HepG2 (cell line): ENCODE measurements around the gene LIFR. TPM values are rescaled to one million over a fixed set of nuclear protein-coding genes. Genes with fewer than 3 reads are reported as not detected.

ENCODE experiments used
- ATF5 ChIP-seq: sonication (generic); formaldehyde crosslinking; IDR thresholded peaks from 2 replicates; pipeline ENCODE4 v1.4.0; 2020; ENCODE audit warnings: mild to moderate bottlenecking, low read depth, missing genetic modification reagents
- BRD4 ChIP-seq: sonication (generic); formaldehyde crosslinking; IDR thresholded peaks from 2 replicates; pipeline ENCODE4 v1.4.0; 2020; ENCODE audit warnings: missing genetic modification reagents
- CBX2 ChIP-seq, 2 experiments: fragments of 200-600 bp in 1 of 2; sonication (generic); formaldehyde crosslinking in 1 of 2; IDR thresholded peaks; 2 replicates each; pipeline versions ENCODE4 v1.7.0 to v1.8.1; 2018 to 2022; ENCODE audit warnings: low read depth in 2 of 2, low read length in 1 of 2, mild to moderate bottlenecking in 1 of 2, missing genetic modification reagents in 1 of 2
- CBX5 ChIP-seq: sonication (generic); formaldehyde crosslinking; IDR thresholded peaks from 2 replicates; pipeline ENCODE4 v1.4.0; 2020; ENCODE audit warnings: missing genetic modification reagents, borderline replicate concordance
- CENPT ChIP-seq: sonication (generic); formaldehyde crosslinking; IDR thresholded peaks from 2 replicates; pipeline ENCODE4 v1.8.0; 2022; ENCODE audit warnings: low read depth, mild to moderate bottlenecking, moderate library complexity, missing genetic modification reagents
- DNMT1 ChIP-seq: sonication (generic); formaldehyde crosslinking; IDR thresholded peaks from 2 replicates; pipeline ENCODE4 v1.5.1; 2020; ENCODE audit warnings: mild to moderate bottlenecking, missing genetic modification reagents
- ELF3 ChIP-seq: IDR thresholded peaks from 2 replicates; pipeline ENCODE4 v1.6.1; 2016; ENCODE audit warnings: missing genetic modification reagents, missing compliant biosample characterization
- ELF4 ChIP-seq: sonication (generic); formaldehyde crosslinking; IDR thresholded peaks from 2 replicates; pipeline ENCODE4 v1.5.0; 2020; ENCODE audit warnings: missing genetic modification reagents, mild to moderate bottlenecking, moderate library complexity, borderline replicate concordance
- ERF ChIP-seq: IDR thresholded peaks from 2 replicates; pipeline ENCODE4 v1.6.1; 2018; ENCODE audit warnings: missing biosample characterization, missing genetic modification reagents
- HDAC1 ChIP-seq: sonication (generic); formaldehyde crosslinking; IDR thresholded peaks from 2 replicates; pipeline ENCODE4 v1.5.1; 2020; ENCODE audit warnings: mild to moderate bottlenecking, missing genetic modification reagents
- KLF11 ChIP-seq: IDR thresholded peaks from 2 replicates; pipeline ENCODE4 v1.6.1; 2016; ENCODE audit warnings: missing compliant biosample characterization
- NFKB2 ChIP-seq: sonication (generic); formaldehyde crosslinking; IDR thresholded peaks from 2 replicates; pipeline ENCODE4 v1.4.0; 2020; ENCODE audit warnings: missing genetic modification reagents, borderline replicate concordance
- PHF8 ChIP-seq: sonication (generic); formaldehyde crosslinking; IDR thresholded peaks from 2 replicates; pipeline ENCODE4 v1.5.0; 2020; ENCODE audit warnings: missing genetic modification reagents
- PREB ChIP-seq: sonication (generic); formaldehyde crosslinking; IDR thresholded peaks from 2 replicates; pipeline ENCODE4 v1.4.0; 2020; ENCODE audit warnings: missing genetic modification reagents
- REST ChIP-seq, 2 experiments: IDR thresholded peaks; 2 replicates each; pipeline ENCODE4 v1.6.1; 2011 to 2012; ENCODE audit warnings: low read length in 2 of 2, borderline replicate concordance in 1 of 2, low read depth in 1 of 2, mild to moderate bottlenecking in 1 of 2, moderate library complexity in 1 of 2
- SALL2 ChIP-seq: sonication (generic); formaldehyde crosslinking; IDR thresholded peaks from 2 replicates; pipeline ENCODE4 v1.8.1; 2023; ENCODE audit warnings: mild to moderate bottlenecking, missing genetic modification reagents, inconsistent platforms
- SP1 ChIP-seq, 2 experiments: fragments of 450-650 bp in 1 of 2; sonication (generic) in 1 of 2; formaldehyde crosslinking in 1 of 2; IDR thresholded peaks; 2 replicates each; pipeline versions ENCODE4 v1.4.0 to v1.6.1; 2016 to 2020; ENCODE audit warnings: missing genetic modification reagents in 1 of 2
- STAG1 ChIP-seq: sonication (generic); formaldehyde crosslinking; IDR thresholded peaks from 2 replicates; pipeline ENCODE4 v1.4.0; 2020; ENCODE audit warnings: missing genetic modification reagents
- TBP ChIP-seq: sonication (generic); formaldehyde crosslinking; IDR thresholded peaks from 2 replicates; pipeline ENCODE4 v1.5.0; 2020; ENCODE audit warnings: missing genetic modification reagents
- ZC3H4 ChIP-seq: sonication (generic); formaldehyde crosslinking; IDR thresholded peaks from 2 replicates; pipeline ENCODE4 v1.4.0; 2020; ENCODE audit warnings: missing genetic modification reagents, borderline replicate concordance
- ZFAT ChIP-seq: sonication (generic); formaldehyde crosslinking; conservative IDR thresholded peaks from 2 replicates; pipeline ENCODE4 v1.8.1; 2023; ENCODE audit warnings: missing genetic modification reagents, inconsistent platforms
- ZFP82 ChIP-seq: sonication (generic); formaldehyde crosslinking; IDR thresholded peaks from 2 replicates; pipeline ENCODE4 v1.5.1; 2020; ENCODE audit warnings: mild to moderate bottlenecking, missing genetic modification reagents, borderline replicate concordance
- ZNF34 ChIP-seq: sonication (generic); formaldehyde crosslinking; IDR thresholded peaks from 2 replicates; pipeline ENCODE4 v1.4.0; 2020; ENCODE audit warnings: mild to moderate bottlenecking, missing genetic modification reagents, borderline replicate concordance
- ZNF441 ChIP-seq: sonication (generic); formaldehyde crosslinking; IDR thresholded peaks from 2 replicates; pipeline ENCODE4 v1.7.0; 2021; ENCODE audit warnings: missing genetic modification reagents, borderline replicate concordance
- ZNF674 ChIP-seq: sonication (generic); formaldehyde crosslinking; IDR thresholded peaks from 2 replicates; pipeline ENCODE4 v1.5.0; 2020; ENCODE audit warnings: low read depth, mild to moderate bottlenecking, missing genetic modification reagents
- ZNF761 ChIP-seq: sonication (generic); formaldehyde crosslinking; conservative IDR thresholded peaks from 2 replicates; pipeline ENCODE4 v1.4.0; 2020; ENCODE audit warnings: mild to moderate bottlenecking, missing genetic modification reagents
- ZSCAN25 ChIP-seq: sonication (generic); formaldehyde crosslinking; IDR thresholded peaks from 2 replicates; pipeline ENCODE4 v1.8.0; 2022; ENCODE audit warnings: mild to moderate bottlenecking, missing genetic modification reagents
- ZSCAN30 ChIP-seq: sonication (generic); formaldehyde crosslinking; IDR thresholded peaks from 2 replicates; pipeline ENCODE4 v1.5.0; 2020; ENCODE audit warnings: mild to moderate bottlenecking, missing genetic modification reagents
- polyA plus RNA-seq, 8 experiments: library from polyadenylated mRNA; depleted of rRNA in 3 of 8; stranded (reverse) in 7 of 8; unstranded in 1 of 8; fragments of >200 nt; fragmentation: Illumina TruSeq in 4 of 8; extraction: Trizol in 4 of 8; gene quantifications; 2 replicates each; pipeline versions ENCODE4 v1.2.1 to v1.2.3, GENCODE V29; 2011 to 2016; ENCODE audit warnings: low read depth in 4 of 8, missing spikeins in 1 of 8, mixed read lengths in 1 of 8; ENCODE audit not compliant: insufficient read depth in 1 of 8
- total RNA-seq, 5 experiments: library from RNA; depleted of rRNA; stranded (reverse); fragments of >200 nt; fragmentation: Illumina TruSeq; extraction: Trizol; gene quantifications; 2 replicates each; pipeline ENCODE4 v1.2.3, GENCODE V29; 2016; ENCODE audit warnings: low read depth in 1 of 5

LIFR gene
- total and polyA plus RNA-seq, 2 of the 13 experiments (the other 11 are each of a cell fraction or from before 2014, with no cell fraction given): 6.3 to 25.2 TPM

- no peak for TF ChIP-seq PREB (CRISPR knock-in tag)
- no peak for TF ChIP-seq ZC3H4 (CRISPR knock-in tag)
- TF ChIP-seq ZNF761 (CRISPR knock-in tag): no peak
- TF ChIP-seq NFKB2 (CRISPR knock-in tag): no peak
- no peak for TF ChIP-seq CBX5 (CRISPR knock-in tag)
- no peak for TF ChIP-seq ZSCAN30 (CRISPR knock-in tag)
- no peak for TF ChIP-seq HDAC1
- TF ChIP-seq KLF11 (CRISPR knock-in tag): no peak
- TF ChIP-seq CENPT (CRISPR knock-in tag): no peak
- no peak for TF ChIP-seq ZNF441
- TF ChIP-seq ZSCAN25 (CRISPR knock-in tag): no peak
- TF ChIP-seq ZFAT: no peak
- no peak for TF ChIP-seq STAG1 (CRISPR knock-in tag)
- TF ChIP-seq PHF8 (CRISPR knock-in tag): no peak
- no peak for TF ChIP-seq CBX2 (IDR thresholded peaks at IDR 0.05; ENCODE audit: low read depth, low read length)
- TF ChIP-seq CBX2 (CRISPR knock-in tag; IDR thresholded peaks at IDR 0.05; ENCODE audit: low read depth): no peak
- no peak for TF ChIP-seq ZNF34 (CRISPR knock-in tag)
- no peak for TF ChIP-seq ERF
- no peak for TF ChIP-seq ELF4 (CRISPR knock-in tag)
- TF ChIP-seq TBP (CRISPR knock-in tag): no peak
- TF ChIP-seq SALL2: no peak
- no peak for TF ChIP-seq ZFP82 (CRISPR knock-in tag)
- TF ChIP-seq BRD4 (CRISPR knock-in tag): no peak
- no peak for TF ChIP-seq DNMT1 (CRISPR knock-in tag)
- no peak for TF ChIP-seq SP1 (IDR thresholded peaks at IDR 0.05)
- TF ChIP-seq SP1 (CRISPR knock-in tag; IDR thresholded peaks at IDR 0.05): no peak
- no peak for TF ChIP-seq ZNF674 (CRISPR knock-in tag)
- no peak for TF ChIP-seq ATF5 (CRISPR knock-in tag)
- no peak for TF ChIP-seq REST (IDR thresholded peaks at IDR 0.05; ENCODE audit: borderline replicate concordance in 1 of 2, low read depth in 1 of 2, low read length in 2 of 2)
- TF ChIP-seq ELF3 (CRISPR knock-in tag): no peak
These were observed 21.1 kb downstream of the LIFR start (continued) for GRCh38 chr5:38535248-38535750.
